B cell (primary cell): ENCODE measurements around the gene PRIM2.

Experiments
- EZH2 ChIP-seq: IDR thresholded peaks from 2 replicates; pipeline ENCODE4 v1.6.1; 2012; ENCODE audit warnings: borderline replicate concordance, low read depth, mild to moderate bottlenecking, moderate library complexity, low read length; ENCODE audit not compliant: insufficient read depth, poor library complexity, severe bottlenecking
- TF ChIP-seq, protein P1 (sequence below): fragments of 200-600 bp; IDR thresholded peaks from one replicate; pipeline ENCODE4 v1.8.0; 2022; ENCODE audit warnings: antibody characterized with exemption, mild to moderate bottlenecking

DNA sequence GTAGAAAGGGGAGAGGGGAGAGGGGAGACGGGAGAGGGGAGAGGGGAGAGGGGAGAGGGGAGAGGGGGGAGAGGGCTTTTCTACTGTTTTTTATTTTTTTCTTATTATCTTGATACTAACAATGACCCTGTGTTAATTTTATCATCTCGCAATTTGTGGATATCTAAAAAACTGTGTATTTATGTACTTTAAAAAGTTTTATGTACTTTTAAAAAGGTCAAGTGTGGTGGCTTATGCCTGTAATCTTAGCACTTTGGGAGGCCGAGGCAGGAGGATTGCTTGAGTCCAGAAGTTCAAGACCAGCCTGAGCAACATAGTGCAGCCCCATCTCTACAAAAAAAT, 5.5 kb upstream of the PRIM2 start:
- TF ChIP-seq EZH2: no peak
- TF ChIP-seq, protein P1, sequence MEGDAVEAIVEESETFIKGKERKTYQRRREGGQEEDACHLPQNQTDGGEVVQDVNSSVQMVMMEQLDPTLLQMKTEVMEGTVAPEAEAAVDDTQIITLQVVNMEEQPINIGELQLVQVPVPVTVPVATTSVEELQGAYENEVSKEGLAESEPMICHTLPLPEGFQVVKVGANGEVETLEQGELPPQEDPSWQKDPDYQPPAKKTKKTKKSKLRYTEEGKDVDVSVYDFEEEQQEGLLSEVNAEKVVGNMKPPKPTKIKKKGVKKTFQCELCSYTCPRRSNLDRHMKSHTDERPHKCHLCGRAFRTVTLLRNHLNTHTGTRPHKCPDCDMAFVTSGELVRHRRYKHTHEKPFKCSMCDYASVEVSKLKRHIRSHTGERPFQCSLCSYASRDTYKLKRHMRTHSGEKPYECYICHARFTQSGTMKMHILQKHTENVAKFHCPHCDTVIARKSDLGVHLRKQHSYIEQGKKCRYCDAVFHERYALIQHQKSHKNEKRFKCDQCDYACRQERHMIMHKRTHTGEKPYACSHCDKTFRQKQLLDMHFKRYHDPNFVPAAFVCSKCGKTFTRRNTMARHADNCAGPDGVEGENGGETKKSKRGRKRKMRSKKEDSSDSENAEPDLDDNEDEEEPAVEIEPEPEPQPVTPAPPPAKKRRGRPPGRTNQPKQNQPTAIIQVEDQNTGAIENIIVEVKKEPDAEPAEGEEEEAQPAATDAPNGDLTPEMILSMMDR: no peak
